Left kidney (tissue), 2 donors: ENCODE data around the gene EN2. TPM values are rescaled to one million over a fixed set of nuclear protein-coding genes. Genes with fewer than 3 reads are reported as not detected.

Source experiments
- DNase-seq: peaks from one replicate; pipeline ENCODE4 v3.0.0-alpha.2; 2013
- polyA plus RNA-seq: library from polyadenylated mRNA; unstranded; fragments of 120-200 nt; gene quantifications from one replicate; pipeline ENCODE4 v1.2.1, GENCODE V29; 2013; ENCODE audit not compliant: insufficient read length

Gene EN2
- polyA plus RNA-seq, 1 donor, result 0.03 TPM

DNA sequence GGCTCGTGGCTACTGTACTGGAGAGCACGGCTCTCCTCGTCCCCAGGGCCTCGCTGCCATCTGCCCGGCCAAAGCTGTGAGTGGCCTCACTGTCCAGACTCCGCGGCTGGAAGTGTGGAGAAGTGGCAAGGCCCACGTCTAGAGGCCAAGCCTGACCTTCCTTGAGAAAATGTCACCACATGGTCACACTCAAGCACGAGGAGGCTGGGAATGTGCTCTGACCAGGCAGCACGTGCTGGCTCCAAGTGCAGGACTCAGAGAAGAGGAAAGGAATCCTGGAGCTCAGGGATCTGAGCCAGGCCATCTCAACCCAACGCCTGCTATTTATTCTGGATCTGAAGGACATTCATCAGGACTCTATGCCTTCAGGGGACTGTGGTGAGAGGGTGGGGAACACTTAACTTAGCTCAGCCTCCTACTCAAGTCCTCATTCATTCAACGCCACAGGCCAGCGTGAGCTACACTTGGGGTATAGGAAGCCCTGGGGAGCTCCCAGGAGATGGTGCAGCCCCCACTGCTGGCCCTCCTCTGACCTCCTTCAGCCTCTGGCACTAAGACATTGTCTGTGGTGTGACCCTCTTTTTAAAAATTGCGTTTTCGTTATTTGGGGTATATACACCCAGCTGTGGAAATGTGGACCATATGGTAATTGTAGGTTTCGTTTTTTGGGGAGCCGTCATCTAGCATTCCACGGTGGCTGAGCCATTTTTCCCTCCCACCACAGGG, 29.0 kb downstream of the EN2 start:
- DNase-seq, result no peak

DNA sequence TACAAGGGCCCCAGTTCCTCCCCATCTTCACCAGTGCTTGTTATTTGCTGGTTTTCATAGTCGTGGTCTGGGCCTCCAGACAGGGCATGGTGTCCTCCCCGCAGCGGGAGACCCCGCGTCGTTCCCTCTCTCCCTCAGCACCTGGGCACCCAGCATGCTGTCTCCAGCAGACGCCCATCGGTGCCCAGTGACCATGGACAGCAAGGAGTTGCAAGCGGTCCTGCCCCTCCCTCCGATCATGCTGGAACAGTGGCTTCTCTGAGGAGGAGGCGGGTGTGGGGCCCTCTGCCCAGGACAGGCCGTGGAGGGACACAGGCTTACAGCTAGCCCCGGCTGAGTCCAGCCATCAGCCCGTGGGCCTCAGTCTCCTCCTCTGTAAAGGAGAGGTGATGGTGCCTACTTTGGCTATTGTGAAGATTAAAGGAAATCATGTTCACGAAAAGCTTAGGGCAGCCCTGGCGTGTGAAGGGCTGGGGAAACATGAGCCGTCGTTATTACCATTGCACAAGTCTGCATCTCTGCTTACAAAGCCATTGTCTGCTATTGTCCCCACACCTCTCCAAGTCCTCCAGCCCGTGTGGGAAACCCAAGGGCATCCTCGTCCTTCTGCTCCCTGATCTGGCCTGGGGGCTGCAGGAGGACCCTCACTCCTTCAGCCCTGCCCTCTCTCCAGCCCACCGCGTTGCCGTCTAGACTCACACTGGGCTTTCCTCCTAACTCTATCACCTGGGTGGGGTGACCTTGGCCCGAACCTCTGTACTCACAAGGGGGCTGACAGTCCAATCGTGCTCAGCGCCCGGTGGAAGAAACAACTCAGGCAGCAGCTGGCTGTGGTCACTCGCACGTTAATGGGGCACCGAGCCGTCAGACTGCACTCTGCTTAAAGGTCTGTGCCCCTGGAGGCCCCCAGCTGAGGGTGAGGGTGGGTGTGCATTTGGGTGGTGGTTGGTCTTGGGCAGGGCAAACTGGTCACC, 29.9 kb downstream of the EN2 start:
- no peak for DNase-seq

DNA sequence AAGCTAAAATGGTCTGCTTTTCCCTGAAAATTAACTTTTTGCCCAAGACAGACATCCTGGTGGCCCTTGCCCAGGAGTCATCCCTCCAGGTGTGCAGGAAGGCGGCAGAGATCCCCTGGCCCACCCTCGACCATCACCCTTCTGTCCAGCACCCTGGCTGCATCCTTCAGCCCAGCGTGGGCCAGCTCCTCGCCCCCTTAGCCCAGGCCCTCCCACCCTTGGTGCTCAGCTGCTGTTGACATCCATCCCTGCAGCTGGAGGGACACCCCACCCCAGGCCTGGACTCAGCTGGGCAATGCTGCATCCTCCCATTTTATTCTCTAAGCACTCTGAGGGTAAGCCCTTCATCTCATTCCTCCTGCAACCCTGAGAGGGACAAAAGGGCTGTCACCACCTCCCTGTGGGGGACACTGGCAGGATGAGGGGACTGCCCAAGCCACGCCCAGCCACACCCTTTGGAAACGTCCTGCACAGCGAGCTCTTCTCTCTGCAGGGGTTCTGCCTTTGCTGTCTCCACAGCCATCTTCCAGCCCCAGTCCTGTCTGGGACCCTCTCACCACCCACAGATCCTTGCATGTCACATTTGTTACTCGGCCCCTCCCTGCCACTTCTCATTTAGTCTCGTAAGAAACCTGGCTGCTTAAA, 30.7 kb downstream of the EN2 start:
- no peak for DNase-seq

DNA sequence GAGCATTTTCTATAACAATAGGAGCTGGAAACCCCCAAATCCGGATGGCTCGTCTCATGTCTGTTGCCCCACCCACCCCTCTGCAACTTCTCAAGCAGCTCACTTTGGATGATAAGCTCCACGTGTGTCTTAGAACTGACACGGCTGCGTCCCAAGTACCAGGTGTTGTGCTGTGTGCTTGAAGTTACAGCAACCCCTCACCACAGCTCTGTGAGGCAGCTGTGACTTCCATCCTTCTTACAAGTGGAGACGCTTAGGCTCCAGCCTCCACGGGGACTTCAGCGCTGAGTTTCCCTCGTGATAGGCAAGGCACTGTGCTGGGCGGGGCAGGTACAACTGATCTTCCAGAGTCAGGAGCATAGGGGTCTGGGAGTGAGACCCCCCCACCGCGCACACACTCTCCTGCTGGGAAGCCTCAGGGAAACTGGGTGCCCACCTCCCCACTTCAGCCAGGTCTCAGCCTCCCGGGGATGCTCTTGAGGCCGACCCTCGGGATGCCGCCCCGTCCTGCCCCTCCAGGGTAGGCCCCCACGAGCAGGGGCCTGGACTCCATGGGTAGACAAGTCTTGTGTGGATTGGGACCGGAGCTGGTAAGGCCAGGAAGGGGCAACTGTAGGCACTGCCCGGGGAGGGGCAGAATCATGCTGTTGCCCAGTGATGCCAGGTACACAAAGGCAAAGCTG, 31.4 kb downstream of the EN2 start:
- DNase-seq, result no peak

DNA sequence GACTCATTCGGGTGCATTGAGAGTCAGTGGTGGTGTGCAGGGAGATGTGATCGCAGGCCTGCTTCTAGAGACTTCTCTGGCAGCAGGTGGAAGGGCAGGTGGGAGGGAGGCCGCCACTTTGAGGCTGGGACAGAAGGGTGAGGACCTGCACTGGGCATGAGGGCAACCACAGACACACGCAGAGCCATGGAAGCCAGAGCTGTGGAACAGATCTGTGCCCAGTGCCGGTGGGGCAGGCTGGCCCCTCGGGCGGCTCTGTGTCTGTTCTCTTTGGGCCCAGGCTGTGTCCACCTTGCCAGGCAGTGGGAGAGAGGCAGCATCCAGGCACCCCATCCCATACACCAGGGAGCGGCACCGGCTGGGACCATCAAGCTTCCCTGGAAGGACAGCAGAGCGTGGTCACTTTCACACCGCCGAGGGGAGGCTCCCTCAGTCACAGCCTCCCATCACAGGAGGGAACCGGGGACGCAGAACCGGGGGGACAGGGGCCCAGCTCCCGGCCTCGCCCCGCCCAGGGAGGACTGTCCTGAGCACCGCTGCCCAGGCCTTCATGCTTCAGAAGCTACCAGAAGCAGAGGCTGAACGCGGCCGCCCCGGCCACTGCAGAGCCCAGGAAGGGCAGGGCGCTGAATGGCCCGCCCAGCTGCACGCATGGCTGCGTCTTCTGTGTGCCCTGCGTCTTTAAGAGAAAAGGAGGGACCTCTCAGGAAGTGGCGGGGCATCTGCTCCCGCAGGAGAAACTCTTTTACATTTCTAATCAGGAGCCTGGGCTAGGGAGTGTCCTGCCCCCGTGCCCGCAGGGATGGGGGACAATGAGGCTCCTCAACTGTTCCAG, 32.1 kb downstream of the EN2 start:
- no peak for DNase-seq

DNA sequence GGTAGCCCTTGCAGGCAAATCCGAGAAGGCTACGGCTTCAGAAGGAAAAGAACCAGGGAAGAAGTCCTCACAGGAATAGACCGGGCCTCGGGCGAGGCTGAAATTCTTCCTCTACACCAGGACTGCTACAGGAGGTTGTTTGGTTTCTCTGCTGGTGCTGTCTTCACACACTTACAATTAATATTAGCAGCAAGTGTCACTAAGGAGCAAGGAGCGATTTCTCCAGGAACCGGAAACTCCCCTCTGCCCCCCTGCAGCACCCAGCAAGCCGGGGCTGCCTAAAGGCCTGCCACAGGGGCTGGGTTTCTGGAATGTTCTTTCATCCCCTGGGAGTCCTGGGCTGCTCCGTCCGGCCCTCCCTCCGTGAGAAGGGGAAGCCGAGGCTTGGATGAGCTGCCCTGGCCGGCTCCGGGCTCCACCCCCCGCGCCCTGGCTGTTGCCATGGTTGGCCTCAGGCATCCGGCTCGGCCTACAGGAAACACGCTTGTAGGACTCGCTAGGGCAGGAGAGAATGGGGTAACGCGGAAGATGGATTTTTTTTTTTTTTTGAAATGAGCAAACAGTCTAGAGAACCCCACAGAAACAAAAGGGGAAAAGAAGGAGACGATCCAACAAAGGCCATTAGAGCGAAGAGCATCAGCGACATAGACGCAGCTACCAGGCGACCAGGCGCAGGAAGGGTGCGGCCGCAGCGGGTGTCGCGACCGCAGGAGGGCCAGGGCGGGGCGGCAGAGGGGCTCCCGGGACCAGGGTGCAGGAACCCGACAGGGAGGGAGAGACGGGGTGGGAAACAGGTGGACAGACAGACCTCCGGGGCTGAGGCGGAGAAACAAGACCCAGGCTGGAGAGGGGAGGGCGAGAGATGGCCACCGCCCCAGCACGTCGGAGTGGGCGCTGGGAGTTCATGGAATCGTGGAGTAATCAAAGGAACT, 33.0 kb downstream of the EN2 start:
- no peak for DNase-seq

DNA sequence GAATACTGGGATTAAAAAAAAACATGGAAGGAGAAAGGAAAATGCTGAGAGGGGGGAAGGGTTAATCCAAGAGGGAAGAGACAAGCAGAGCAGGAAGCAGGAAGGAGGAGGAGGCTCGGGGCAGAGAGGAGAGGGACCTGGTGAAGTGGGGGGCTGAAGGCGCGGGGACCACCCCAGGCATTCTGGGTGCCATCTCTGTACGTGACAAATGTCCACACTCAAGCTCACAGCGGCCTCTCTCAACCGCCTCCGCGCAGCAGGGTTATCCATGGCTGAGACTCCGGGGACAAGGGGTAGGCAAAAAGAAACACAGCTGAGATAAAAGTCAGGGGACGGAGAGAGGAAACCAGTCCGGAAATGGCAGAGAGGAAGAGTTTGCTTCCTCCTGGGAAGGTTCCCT, 33.9 kb downstream of the EN2 start:
- DNase-seq, result no peak

DNA sequence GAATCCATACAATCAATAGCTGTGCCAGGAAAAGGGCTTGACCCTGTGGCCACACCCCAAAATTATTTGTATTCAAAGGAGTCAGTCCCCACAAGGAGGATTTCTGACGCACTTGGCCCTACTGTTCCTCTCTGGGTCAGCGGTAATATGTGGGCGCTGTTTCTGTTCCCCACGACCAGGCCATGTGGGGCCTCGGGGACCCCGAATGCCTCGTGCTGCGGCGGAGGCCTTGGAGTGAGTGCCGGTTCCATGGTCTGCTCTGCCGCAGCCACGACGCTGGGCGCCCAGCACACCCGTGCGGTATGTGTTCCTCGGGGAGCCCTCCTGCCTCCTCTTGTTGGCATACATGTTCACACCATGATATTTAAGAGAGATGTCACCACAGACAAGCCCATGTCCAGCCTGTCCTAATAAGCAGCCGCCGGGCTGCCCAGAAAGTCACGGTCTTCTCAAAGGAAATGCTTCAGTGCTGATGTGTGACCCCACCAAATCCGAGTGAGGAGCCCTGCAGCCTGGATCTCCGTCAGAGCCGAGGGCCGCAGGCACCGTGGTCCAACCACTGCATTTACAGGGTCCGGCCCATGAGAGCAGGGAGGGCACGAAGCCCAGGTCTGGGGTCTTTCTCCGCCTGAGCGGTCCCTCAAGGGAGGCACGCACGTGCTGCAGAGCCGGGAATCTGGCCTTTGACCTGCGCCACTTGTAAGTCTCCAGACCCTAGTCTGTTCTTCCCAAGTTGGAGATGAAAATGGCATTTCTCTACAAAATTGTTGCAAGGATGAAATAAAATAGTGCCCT, 36.0 kb downstream of the EN2 start:
- no peak for DNase-seq

DNA sequence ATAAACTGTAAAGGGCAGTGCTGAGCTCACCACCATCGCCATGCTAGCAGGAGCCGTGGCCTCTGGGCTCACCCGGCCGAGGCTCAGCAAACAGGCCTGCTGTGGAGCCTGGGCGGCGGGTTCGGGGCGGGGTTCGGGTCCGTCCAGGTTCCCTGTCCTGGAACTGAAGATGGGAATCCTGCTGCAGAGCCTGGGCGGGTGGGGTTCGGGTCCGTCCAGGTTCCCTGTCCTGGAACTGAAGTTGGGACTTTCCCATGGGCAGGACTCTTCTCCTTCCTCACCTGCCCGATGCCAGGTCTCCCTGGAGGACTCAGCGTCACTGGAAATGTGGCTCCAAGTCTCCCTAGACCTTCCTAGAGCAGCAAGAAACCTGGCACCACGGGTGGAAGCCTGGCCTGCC, 36.6 kb downstream of the EN2 start:
- DNase-seq, result no peak

DNA sequence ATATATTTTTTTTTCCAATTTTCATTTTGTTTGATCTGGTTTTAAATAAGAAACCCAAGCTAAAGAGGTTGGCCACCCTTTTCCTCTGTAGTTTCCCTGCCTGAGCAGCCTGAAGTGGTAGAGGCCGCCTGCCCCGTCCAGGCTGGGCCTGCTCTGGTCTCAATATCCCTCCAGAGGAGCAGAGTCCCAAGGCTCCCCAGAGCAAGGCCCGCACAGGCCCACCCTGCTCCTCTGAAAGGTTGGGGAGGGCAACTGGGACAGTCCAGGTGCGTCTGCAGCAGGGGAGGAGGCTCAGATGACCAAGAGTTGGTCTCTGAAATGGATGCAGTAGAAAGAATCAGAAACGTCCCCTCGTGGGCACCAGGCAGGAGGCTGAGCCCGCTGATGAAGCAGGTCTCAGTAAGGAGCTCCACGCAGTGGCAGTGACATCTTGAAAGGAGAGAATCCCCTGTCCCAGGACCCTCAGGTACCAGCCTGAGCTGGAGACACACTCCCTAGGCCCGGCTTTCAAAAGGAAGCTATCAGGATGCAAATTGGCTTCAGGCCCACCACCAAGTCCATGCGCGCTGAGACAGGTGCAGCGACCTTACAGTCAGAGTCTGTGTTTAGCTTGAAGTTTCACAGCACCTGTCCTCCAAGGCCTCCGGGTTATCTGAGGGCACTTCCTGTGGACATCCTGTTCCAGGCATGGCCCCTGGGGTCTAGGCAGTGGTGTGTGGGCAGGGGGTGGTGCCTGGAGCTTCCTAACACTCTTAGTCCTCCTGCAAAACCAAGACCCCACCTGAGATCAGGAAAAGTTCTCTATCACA, 37.7 kb downstream of the EN2 start:
- DNase-seq, result no peak

DNA sequence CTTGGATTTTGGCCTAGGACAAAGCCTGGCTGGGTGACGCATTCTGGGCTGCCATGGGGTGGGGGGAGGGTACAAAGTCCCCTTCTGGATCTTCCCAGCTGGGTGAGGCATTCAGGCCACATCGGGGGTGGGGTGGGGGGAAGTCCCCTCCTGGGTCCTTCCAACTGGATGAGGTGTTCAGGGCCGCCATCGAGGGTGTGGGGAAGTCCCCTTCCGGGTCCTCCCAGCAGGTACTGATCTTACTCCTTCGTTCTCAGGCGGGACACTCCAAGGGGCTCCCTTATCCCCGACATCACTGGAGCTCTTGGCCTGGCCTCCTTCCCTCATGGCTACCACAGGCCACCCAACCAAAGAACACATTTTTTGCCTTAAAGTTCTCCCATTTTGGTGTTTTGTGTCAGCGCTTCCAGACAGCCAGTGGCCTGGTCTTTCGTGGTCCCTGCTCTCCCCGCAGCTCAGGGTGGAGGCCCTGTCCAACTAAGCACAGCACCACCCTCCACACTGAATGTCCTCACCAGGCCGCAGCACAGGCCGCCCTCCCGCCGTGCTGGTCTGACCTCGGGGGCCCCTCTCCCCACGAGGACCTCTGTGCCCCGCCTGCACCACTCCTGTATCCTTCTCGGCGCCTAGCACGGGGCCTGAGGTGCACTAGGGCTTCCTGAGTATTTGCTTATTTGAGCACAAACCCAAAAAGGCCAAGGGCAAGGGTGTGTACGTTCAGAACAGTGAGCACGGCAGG, 38.5 kb downstream of the EN2 start:
- DNase-seq, result no peak

DNA sequence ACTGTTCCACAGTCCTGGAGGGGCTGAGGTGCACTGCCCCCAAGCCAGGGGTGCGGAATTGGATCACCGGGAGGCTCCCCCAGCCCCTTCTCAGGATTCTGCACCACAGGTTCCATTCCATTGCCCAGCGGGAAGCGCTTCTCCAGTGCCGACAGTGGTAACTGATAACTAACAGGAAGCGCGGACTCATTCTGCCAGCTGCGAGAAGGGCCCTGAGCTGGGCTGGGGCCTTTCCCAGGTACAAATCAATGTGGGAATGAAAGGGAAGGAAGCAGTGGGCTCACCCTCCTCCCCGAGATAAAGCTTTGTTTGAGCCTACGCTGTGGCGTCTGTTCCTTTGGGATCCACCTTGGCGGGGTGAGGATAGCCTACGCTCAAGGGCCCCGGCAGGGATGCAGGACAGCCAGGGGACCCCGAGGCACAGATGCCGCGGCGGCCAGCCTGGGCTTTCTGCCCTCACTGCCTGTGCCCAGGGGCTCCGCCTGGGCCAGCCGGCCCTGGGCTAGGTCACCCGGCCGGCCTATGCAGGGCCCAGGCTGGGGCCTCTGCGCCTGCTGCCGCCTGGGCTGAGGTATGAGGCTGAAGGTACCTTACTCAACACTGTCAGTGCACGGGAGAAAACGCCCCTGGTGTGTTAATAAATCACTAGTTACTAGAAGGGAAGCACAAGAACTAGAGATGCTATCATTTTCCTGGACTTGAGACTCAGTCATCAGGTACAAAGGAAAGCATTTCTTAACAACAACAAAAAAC, 39.4 kb downstream of the EN2 start:
- no peak for DNase-seq

DNA sequence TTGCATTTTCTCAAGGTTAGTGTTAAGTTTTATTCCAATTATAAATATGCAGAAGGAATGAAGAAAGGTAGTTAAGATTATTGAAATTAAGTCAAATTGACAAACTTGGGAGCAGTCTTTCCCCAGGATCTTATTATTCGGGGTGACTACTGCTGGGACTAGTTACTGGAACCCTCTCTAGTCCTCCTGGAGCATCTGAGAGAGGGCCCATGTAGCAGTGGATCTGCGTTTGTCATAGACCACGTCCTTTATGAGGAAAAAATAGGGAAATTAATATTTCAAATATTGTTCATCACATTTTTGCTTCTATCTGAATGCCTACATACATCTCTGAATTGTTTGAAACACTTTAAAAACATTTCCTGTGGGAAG, 47.5 kb downstream of the EN2 start:
- no peak for DNase-seq

DNA sequence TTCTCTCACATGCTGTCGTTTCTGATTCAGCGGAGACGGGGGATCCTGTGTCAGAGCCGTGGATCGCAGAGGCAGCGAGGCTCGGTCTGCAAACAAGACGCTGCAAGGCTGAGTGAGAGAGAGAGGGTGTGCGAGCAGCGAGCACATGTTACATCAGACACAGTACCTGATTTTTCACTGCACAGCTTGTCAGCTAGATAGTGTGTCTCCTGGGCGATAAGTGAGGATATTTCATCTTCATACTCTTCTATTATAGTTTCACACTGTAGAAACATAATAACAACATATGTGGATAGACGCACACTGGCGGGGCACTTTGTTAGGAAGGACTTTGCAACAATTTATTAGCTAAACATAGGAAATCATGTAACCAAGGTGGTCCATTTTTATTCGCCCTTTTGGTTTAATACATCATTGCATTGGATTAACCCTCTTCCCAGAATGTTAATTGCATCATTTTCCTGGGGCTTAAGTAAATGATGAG, 49.0 kb downstream of the EN2 start:
- DNase-seq, result peak; percentile 13

DNA sequence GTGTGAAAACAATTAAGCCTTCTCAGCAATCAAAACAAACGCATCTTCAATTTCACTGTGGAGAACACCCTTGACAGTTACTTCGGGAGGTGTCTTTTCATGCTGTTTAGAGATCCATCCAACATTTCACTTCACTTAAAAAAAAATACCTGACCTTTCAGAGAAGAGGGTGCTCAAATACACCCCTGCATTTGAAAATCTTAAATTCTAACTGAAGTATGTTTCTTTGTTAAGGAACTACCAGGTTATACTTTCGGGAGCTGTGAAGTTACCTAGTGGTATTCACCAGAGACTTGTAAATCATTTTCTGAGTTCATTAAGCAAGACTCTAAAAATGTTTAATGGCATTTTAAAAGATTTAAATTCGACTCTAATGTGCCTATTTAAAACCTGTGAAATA, 49.6 kb downstream of the EN2 start:
- peak; percentile 7 for DNase-seq
